ENCODE data around the gene INPP5D. TPM values are rescaled to one million over a fixed set of nuclear protein-coding genes. Genes with fewer than 3 reads are reported as not detected.
"Not testable (repeated sequence)": the region's sequence is repeated elsewhere in the genome, so short reads cannot be mapped to it uniquely, and the experiment has no call there.

Gene INPP5D
- total RNA-seq, 1 donor from 2014 or later, result 29.4 TPM

DNA sequence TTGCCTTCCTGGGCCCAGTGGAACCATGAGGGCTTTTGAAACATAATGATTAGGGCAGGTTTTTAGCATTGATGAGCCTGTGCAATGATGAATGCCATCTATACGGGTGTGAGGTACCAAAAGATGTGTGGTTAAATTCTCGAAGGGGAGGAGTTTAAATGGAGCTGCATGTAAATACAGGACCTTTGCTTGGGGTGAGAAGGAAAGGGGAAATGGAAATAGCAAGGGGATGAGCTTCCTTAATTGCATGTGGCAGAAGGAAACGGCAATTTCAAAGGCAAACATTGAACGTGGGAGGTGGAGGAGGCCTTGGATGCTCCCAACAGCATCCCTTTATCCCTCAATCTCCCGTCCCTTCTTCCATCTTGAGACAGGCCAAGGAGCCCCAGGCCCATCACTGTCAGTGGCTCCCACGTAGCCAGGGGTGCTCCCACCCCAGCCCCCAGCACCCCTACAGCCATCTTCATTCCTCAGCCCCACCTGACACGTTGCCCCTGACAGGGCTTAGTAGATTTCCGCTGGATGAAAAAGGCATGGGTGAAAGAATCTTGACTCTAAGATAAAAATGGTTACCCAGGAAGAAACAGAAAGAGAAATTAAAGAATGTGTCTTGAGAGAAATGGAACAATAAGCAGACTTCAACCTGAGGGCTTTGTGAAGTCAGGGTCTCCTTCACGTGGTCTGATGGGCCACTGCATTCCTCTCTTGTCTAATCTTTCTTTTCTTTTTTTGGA is 32.5 kb downstream of the INPP5D start:
- DNase-seq (ENCODE audit: low read depth in 2 of 2), result no peak

GRCh38 chr2:233093166-233093448 is 33.0 kb downstream of the INPP5D start:
- no peak for DNase-seq (ENCODE audit: low read depth in 2 of 2)

DNA sequence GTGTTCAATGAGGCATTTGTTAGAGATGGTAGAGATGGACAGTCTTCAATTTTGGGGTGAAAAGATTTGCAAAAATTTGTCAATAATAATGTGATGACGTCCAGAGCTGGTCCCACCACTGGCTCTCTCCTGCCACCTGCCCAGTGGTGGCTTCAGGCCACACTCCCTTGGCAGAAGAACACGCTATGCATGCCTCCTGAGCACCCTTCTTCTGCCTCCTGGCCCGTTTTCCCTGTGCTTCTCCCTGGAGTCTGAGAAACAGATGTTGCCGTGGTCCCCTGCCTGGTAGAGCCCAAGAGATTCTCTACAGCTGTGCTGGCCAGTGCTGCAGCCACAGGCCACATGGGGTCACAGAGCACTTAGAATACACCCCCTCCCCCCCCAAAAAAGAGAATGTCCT is 33.6 kb downstream of the INPP5D start:
- DNase-seq (ENCODE audit: low read depth in 2 of 2), result no peak

DNA sequence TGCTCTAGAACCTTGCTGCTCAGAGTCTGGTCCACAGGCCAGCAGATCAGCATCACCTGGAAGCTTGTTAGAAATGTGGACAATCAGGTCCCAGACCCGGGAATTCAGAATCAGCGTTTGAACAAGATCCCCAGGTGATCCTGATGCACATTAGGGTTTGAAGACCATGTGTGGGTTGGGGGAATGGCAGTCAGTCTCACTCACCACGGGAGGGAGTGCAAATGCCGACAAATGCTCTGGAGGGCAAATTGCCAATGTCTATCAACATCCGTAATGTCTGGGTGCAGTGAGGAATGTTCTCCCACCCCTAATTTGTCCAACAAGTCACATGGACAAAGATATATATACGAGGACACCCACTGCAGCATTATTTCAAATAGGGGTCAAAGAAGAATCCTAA is 34.5 kb downstream of the INPP5D start:
- DNase-seq (ENCODE audit: low read depth in 2 of 2), result peak in 1 of 2 donors; percentile 28

DNA sequence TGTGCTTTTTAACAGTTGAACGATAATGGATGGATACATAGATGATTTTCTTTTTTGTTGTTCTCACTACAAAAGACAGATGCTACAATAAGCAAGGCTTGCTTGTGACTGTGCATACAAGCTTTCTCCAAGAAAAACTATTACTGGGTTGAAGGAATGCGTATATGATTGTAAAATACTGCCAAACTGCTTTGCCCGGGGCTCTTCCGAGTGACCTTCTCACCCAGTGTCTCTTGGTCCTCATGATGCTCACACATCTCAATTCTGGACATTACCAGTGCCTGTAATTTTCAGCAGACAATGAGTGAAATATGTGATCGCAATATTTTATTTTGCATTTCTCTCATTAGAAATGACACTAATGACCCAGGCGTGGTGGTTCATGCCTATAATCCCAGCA is 35.9 kb downstream of the INPP5D start:
- DNase-seq (ENCODE audit: low read depth in 2 of 2), result no peak

DNA sequence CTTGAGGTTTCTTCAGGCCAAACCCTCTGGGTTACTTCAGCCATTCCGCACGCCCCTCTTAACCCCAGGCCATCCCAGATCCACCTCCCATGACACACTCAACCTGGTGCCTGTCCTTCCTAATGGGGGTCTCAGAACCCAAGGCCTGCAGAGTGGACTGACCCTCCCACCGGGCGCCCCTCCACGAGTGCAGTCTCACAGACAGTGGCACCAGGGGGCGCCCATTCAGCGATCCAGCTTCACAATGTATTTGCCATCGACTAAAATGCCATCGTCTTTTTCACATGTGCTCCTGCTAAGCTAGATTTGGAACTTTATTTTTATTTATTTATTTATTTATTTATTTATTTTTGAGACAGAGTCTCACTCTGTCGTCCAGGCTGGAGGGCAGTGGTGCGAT is 38.5 kb downstream of the INPP5D start:
- no peak for DNase-seq (ENCODE audit: low read depth in 2 of 2)

DNA sequence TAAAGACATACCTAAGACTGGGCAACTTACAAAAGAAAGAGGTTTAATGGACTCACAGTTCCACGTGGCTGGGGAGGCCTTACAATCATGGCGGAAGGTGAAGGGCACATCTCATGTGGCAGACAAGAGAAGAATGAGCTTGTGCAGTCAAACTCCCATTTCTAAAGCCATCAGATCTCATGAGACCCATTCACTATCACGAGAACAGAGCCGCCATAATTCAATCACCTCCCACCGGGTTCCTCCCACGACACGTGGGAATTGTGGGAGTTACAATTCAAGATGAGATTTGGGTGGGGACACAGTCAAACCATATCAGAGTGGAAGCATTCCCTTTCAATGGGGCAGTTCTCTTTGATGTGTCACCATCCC is 39.7 kb downstream of the INPP5D start:
- DNase-seq (ENCODE audit: low read depth in 2 of 2), result not testable (repeated sequence)

DNA sequence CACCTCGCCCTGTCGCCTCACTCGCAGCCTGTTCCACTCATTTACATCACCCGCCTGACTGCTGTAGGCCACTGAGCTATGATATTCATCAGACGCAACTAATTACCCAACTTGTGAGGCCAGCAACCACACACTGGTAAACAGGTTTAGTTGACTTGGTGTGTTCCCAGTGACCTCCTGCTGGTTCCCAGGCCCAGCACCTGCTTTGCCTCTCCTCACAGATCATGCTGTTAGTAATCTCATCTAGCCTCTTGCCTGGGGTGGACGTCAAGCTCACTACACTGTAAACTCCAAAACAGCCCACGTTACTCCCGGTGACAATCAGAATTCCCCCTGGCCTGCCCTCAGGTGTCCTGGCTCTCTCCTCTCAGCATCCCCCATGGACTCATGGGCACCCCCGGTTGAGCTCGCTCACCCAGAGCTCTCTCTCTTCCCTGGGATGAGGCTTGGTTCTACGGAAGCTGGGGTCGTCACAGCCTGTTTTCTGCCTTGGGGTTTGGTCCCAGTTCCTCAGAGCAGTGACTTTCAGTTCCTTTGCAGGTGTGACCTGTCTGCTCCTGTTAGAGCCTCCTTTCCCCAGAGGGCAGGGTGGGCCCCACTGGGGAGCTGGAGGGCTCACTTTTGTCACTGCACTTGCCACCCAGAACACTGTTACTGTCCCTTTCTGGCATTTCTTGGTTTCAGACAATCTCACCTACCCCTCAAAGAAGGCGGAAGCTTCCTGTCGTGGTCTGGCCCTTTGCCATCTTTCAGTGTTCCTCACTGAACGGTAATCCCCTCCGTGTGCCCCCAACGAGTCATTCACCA is 40.3 kb downstream of the INPP5D start:
- no peak for DNase-seq (ENCODE audit: low read depth in 2 of 2)

DNA sequence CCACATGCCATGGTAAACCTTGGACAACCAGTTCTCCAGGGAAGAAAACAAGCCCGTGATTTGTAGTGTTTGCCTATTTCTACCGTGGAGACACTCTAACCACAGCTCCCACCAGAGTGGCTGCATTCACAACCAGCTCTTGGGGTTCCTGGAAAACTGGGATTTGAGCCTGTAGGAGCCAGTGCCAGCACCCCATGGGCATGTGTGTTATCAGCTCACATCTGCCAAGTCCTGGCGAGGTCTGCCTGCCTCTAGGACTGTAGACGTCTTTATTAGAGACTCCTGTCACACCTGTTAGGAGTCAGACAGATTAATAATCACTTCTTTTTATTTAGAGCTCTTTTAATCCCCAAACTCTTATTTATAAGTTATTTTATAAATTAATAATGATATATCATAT is 41.0 kb downstream of the INPP5D start:
- no peak for DNase-seq (ENCODE audit: low read depth in 2 of 2)

- no peak for DNase-seq (ENCODE audit: low read depth in 2 of 2)
These were observed 41.7 kb downstream of the INPP5D start for GRCh38 chr2:233101816-233102215.

GRCh38 chr2:233105156-233105895 is 45.2 kb downstream of the INPP5D start:
- DNase-seq (ENCODE audit: low read depth in 2 of 2), result no peak

DNA sequence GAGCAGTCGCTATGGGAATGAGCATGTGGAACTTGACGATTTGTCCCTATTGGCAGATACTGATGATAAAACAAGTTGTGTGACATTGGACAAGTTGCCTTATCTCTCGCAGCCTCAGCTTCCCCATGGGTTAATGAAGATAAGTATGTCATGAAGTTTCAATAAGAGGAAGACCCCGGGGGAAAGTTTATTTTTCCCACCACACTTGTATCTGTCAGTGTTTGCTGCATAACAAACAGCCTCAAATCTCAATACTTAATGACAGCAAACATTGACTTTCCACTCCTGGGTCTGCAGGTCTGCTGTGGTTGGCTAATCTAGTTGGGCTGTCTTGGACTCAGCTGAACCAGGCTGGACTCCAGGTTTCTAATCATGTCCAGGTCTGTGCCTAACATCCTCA is 45.8 kb downstream of the INPP5D start:
- no peak for DNase-seq (ENCODE audit: low read depth in 2 of 2)

DNA sequence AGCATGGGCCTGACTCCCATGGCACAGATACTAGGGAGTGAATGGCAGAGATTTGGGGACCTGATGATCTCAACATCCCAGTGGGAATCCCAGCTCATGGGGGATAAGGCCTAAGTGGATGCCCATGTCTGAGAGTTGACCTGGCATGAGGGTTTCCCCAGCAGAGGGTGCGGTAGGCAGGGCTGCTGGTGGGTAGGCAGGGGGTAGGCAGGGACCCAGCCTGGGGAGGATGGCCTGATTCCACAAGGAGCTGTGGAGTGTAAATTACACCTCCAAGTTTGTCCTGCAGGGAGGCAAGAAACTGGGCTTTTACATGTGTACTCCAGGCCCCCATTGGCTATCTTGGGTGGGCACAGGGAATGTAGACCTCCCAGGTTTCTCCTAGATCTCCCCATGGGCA is 46.9 kb downstream of the INPP5D start:
- no peak for DNase-seq (ENCODE audit: low read depth in 2 of 2)

GRCh38 chr2:233107831-233108300 is 47.7 kb downstream of the INPP5D start:
- DNase-seq (ENCODE audit: low read depth in 2 of 2), result no peak

DNA sequence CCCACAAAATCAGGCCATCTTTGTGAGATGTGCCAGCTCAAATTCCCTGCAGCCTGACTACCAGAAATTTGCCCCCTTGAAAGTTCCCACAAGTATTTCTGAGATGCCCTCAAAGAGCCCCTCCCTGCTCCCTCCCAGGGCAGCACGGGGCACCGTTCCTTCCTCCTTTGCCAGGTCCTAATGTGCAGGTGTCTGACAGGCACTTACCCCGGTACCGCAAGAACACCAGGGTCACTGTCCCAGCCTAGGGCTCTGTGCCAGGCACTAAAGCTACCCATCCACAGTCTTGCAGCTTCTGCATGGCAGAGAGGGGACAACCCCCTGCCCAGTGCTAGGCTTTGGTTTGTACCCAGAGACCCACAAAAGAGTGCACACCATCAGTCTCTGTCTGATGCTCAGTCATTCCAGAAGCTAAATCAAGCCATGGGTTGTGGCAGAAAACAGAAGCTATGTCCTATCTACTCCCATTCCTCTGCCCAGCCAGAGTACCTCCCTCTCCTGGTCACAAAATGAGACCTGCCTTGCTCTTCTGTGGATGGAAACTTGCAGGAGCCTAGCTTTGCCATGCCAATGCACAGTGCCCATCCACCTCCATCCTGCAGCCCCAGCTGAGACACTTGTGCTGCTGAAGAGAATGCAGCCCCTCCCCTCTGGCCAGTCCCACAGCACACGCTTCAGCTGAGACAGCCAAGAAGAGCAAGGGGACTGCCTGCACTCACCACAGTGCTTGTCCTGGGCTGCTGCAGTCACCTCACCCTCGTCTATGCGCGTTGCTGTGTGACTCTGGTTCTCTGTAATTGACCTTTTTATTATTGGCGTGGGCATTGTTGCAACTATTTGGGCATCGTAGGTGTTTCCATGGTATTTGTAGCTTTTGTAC is 48.7 kb downstream of the INPP5D start:
- DNase-seq (ENCODE audit: low read depth in 2 of 2), result no peak

- DNase-seq (ENCODE audit: low read depth in 2 of 2), result no peak
These were observed 51.3 kb downstream of the INPP5D start for GRCh38 chr2:233111427-233111826.

DNA sequence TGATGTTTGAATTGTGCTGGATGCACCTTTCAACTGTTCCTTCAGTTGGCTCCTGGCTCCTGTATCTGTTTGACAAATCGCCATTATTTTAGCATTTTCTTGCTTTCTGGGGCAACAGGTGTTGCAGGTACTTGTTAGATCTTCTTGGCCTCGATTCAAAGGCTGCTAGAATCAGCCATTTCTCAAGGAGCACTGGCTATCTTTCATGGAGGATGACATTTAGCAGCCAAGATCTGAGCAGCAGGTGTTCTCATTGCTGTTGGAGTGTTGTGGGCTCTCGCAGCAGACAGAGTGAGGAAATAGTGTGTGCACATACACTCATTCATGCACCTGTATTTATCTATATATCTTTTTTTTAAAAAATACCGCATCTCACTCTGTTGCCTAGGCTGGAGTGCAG is 52.2 kb downstream of the INPP5D start:
- DNase-seq (ENCODE audit: low read depth in 2 of 2), result no peak

GRCh38 chr2:233112776-233113452 is 52.8 kb downstream of the INPP5D start:
- no peak for DNase-seq (ENCODE audit: low read depth in 2 of 2)

- DNase-seq (ENCODE audit: low read depth in 2 of 2), result no peak
These were observed 54.3 kb downstream of the INPP5D start for GRCh38 chr2:233114421-233114861.

GRCh38 chr2:233115121-233115520 is 55.0 kb downstream of the INPP5D start:
- no peak for DNase-seq (ENCODE audit: low read depth in 2 of 2)

DNA sequence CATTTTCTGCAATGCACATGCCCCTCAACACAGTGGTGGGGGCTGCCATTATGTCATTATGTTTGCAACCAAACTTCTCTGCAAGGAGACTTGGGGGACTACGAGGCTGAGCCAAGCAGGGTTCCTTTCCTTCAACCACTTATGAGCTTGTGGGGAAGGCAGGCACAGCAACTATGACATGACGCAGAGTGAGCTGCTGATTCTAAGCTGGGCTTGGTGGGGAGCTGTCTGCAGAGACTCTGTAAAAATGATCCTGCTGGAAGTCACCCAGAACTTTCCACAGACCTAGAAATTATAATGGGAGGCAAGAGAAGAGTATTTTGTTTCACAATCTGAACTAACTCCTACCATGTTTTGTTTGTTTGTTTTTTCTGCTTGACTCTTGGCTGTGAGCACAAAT is 55.6 kb downstream of the INPP5D start:
- DNase-seq (ENCODE audit: low read depth in 2 of 2), result no peak
